GM15510 (cell line): ENCODE data around the gene ZNF691.

Source experiments
- POLR2A ChIP-seq: IDR thresholded peaks from 3 replicates; pipeline ENCODE4 v1.6.1; 2011; ENCODE audit warnings: borderline replicate concordance; ENCODE audit not compliant: insufficient read length; ENCODE audit errors: extremely low read depth

Gene ZNF691

GRCh38 chr1:42877380-42877779 is 31.0 kb downstream of the ZNF691 start:
- no peak for TF ChIP-seq POLR2A

DNA sequence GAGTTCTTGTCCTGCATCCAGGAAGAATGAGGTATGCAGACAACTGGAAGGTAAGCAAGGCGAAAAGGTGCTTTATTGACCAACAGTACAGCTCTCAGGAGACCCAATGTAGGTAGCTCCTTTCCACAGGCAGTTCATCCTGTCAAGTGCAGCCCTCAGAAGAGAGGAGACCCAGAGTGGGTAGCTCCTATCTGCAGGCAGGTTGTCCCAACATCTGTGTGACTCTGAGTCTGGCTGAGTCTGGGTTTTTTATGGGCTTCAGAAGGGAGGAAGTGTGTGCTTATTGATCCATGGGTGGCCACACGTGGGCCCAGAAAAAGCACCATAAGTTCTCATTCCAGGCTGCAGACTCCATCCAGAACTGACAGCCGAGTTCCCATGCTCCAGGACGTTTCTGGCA is 34.0 kb downstream of the ZNF691 start:
- no peak for TF ChIP-seq POLR2A

DNA sequence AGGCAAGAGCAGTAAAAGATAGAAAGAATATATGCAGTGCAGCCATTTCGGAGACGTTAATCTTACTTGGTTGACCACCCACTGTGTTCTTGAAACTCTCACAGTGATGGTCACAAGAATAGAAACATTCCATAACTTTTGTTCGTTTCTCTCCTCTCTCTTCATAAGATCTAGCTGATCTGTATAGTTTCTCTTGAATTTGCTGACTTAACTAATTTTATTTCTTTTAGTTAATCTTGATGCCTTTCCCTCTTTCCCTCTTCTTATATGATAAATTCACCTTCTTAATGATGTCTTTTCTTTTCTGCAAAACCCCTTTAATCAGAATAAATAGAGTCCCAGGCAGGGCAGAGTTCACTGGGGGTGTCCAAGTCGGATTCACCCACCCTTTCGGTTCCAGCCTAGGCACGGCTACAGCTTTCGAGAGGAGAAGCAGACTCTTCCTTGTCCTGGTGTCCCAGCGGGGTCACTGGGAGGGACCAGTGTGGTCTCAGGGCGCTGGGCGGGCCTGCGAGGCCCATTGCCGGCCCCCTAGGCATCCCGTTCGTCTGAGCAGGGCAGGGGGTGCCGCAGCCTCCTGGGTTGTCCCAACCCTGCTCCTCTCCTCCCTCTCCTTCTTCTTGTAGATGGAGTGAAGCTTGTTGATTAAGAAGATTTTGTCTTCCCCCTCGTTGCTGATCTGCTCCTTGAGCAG is 39.8 kb downstream of the ZNF691 start:
- no peak for TF ChIP-seq POLR2A

GRCh38 chr1:42886800-42887199 is 40.4 kb downstream of the ZNF691 start:
- TF ChIP-seq POLR2A, result no peak

GRCh38 chr1:42887366-42887765 is 41.0 kb downstream of the ZNF691 start:
- TF ChIP-seq POLR2A, result no peak

DNA sequence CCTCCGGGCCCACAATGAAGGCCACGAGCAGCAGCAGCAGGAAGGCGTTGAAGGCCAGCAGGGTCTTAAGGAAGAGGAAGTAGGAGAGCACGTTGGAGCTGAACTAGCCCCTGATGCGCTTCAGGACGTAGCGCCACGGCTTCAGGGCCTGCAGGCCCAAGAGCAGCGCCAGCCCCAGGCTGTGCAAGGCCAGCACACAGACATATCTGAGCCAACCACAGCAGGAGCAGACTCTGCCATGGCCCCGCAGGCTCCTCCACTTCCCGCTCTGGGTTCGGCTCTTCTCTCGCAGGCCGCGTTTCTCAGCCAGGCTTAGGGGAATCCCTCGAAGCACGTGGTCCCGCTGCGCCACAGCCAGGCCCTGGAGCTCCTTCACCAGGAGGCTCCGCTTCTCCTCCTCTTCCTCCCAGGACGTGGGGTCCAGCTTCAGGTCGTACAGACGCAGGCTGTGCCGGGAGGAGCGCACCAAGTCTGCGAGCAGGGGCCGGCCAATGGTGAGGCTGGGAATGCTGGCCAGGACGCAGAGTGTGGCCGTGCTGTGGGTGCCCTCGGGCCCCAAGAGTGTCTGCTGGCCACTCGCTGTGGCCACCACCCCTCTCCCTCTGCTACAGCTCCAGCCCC is 41.7 kb downstream of the ZNF691 start:
- TF ChIP-seq POLR2A, result no peak

DNA sequence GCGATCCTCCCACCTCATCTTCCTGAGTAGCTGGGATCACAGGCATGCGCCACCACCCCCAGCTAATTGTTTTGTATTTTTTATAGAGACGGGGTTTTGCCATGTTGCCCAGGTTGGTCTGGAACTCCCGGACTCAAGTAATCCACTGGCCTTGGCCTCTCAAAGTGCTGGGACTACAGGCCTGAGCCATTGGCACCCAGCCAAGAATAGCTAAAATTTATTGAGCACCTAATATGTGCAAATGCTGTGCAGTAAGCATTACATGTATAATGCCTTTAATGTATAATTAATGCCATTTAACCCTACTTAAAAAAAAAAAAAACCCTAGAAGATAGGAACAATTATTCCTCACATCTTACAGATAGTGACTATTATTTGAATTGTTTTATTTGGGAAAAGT is 42.9 kb downstream of the ZNF691 start:
- no peak for TF ChIP-seq POLR2A

DNA sequence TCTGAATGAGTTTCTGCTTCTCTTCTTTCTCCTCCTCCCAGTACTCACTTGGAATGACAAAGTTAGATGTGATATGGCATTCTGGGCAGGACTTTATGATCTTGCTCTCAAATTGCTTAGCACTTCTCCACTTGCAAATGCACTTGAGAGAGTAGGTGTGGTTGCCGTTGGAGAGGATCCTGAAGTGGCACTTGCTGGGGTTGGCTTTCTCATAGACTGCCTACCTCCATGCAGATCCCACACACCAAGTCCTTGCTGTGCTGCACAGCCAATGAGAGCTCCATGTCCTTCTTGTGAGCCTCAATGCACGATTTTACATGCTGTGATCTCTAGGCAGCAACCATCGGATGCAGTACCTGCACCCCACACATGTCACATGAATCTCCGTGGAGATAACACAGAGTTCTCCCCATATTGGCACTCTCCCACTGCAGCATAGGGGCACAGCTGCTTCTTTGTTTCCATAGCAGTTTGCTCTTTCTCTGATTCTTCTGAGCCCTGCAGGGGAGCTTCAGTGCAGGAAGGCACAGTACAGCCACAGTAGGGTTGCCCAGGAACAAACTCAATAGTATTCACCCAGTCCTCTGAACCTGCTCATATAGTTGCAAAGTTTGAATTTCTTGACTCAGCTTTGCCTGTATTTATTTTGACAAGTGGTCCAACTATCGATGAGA is 45.2 kb downstream of the ZNF691 start:
- TF ChIP-seq POLR2A, result no peak
